ENCODE results near the gene UTS2B.
"Not testable (repeated sequence)": the region's sequence is repeated elsewhere in the genome, so short reads cannot be mapped to it uniquely, and the experiment has no call there.

The UTS2B gene

DNA sequence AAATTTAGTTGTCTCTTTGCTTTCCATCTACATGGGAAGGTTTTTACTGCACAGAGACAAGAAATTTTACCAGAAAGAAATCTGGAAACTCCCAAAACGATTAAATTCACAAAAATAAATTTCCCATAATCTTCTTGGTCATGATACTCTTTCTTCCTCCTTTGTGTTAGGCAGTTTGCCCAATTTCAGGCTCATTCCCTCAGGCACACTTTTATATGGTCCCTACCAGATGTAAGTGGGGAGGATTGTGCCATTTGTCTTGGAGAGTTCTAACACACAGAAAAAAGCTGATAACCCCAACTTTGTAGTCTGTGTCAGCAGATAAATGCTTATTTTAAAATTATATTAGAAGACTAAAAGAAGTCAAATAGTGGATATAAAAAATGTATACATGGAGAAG lies 50.2 kb downstream of the UTS2B start:
- no peak for DNase-seq (ENCODE audit: low read depth)

DNA sequence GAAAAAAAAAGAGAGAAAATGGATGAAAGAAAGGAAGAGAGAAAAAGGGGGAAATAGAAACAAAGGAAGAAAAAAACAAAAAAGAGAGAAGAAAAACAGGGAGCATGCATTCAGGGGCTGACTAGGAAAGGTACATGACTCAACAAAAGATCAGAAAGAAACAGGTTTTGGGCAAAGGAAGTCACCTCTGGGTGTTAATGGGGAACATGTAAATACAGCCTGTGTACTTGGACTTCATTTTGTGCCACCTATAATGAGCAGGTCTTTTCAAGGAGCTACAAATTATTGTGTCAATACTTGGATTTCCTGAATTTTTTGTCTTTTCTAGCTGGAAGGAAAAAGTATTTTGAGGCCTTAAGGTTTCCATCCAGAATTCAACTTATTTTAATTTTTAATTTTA lies 54.6 kb downstream of the UTS2B start:
- no peak for DNase-seq (ENCODE audit: low read depth)

DNA sequence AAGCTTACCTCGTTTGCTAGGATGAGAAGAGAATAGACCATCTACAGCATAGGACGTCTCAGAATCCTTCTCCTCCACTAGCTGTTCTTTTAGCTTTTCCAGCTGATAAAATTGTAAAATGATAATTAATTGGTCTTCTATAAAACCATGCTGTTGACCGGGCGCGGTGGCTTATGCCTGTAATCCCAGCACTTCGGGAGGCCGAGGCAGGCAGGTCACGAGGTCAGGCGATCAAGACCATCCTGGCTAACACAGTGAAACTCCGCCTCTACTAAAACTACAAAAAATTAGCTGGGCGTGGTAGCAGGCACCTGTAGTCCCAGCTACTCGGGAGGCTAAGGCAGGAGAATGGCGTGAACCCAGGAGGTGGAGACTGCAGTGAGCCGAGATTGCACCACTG lies 55.1 kb downstream of the UTS2B start:
- not testable (repeated sequence) for DNase-seq (ENCODE audit: low read depth)

GRCh38 chr3:191269289-191270085 lies 60.8 kb downstream of the UTS2B start:
- no peak for DNase-seq (ENCODE audit: low read depth)

DNA sequence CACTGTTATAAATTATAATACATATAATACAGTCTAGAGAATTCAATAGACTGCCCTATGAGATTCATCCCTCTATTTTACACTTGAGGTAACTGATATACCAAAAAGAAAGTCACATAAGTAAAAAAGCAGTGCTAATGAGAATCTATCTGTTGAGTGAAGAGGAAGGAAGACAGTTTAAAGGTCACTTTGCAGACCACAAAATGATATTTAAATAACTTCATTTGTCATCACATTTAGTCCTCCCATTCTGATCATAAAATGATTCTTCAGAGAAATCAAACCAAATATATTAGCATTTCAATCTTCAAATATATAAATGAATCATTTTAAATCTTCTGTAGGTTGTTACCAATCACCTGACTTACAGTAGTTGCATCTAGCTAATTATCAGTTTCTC lies 61.6 kb downstream of the UTS2B start:
- no peak for DNase-seq (ENCODE audit: low read depth)

DNA sequence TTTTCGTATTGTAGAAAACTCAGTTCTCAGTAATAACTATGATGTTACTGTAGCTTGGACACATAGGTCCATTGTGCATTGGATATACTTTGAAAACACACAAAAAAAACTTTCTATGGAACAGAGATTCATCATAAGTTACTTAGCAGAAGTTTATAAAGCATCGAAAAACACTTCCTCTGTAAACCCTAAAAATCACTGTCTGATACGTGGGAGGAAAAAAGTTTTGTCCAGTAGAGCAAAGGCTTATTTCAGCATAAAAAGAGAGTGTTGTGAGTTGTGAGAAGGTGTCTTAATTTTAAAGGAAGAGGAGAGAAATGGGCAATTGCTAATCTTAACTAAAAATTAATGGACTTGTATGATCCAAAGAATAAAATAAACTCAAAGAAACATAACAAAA lies 66.5 kb downstream of the UTS2B start:
- no peak for DNase-seq (ENCODE audit: low read depth)

GRCh38 chr3:191263365-191263764 lies 67.0 kb downstream of the UTS2B start:
- no peak for DNase-seq (ENCODE audit: low read depth)

- DNase-seq (ENCODE audit: low read depth) = no peak
Measured at GRCh38 chr3:191262650-191263049, 67.7 kb downstream of the UTS2B start.

DNA sequence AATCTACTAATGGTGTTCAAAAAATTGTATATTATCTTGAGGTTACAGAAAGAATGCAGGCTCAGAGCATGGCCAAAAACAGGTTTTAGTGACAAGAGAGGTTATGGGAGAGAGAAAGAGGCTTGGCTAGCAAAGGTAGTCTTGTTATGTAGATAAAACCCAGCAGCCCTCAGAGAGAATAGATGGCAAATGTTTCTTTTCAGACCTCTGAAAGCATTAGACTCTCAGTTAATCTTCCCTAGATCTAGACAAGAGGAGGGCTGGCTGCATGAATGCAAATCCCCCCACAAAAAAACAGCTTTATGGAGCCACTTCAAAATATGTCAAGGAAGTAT lies 69.1 kb downstream of the UTS2B start:
- no peak for DNase-seq (ENCODE audit: low read depth)

DNA sequence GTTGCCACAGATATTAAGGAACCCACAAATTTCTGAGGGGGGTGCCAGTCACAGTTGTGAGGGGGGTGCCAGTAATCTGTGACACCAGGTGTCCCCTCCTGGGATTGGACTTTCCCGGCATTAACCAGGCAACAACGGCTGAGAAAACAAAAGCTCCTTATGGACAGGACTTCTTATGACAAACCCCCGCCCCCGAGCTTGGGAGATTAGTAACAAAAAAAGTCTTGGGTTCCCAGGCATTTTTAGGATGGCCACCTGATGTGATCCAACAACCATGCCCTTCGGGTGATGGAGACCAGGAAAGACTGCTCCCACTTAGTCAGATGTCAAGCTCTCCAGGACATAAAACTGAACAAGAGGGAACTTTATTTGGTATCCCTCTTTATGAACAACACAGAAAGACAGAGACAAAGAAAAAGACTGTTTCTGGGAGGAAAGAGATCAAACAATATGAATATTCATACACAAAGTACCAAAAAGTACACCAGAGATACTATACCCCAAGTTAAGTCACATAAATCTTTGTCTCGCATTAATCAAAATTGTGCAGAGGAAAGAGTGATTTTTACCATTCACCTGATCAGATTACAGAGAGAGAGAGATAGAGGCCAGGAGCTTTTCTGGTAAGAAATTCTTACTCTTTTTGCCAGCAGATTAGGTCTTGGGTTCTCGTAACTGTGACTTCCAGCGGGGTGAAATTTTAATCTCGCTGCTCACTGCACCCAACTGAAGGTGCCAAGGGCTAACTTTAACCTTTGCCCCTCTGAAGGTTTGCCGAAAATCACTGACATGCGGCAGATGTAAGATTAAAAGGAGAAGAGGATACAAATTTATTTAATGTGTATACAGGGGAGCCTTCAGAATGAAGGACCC lies 69.7 kb downstream of the UTS2B start:
- no peak for DNase-seq (ENCODE audit: low read depth)

- no peak for DNase-seq (ENCODE audit: low read depth)
Measured at GRCh38 chr3:191259486-191259885, 70.8 kb downstream of the UTS2B start.

DNA sequence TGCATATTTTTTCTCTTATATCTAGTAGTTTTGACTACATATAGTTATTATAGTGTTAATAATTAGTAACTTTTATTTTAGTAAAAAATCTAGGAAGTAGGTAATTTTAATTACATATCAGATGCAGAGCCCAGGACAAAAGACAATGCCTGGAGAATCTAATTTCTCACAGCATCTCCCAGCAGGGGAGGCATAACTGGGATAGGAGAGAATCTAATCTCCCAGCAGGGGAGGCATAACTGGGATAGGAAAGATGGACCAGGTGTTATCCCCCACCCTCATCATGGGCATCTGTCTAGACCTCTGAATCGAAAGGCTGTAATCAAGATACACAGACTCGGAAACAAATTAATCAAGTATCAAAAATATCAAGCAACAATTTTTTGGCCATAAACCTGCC lies 73.0 kb downstream of the UTS2B start:
- no peak for DNase-seq (ENCODE audit: low read depth)

- no peak for DNase-seq (ENCODE audit: low read depth)
Measured at GRCh38 chr3:191256405-191256804, 73.9 kb downstream of the UTS2B start.

DNA sequence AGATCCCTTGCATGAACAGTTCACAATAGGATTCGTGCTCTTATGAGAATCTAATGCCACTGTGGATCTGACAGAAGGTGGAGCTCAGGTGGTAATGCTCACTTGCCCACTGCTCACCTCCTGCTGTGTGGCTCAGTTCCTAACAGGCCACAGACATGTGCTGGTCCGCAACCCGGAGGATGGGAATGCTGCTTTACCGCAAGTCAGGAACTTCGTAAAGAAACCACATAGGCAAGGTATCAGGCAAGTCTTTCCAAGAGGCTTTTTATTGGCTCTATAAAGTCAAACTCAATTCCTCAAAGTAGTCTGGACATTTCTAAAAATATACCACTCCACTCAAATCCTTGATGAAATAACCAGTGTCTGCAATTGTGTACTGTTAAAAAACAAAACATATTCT lies 75.2 kb downstream of the UTS2B start:
- DNase-seq (ENCODE audit: low read depth) = no peak

- DNase-seq (ENCODE audit: low read depth) = no peak
Measured at GRCh38 chr3:191254098-191254873, 76.0 kb downstream of the UTS2B start.

- no peak for DNase-seq (ENCODE audit: low read depth)
Measured at GRCh38 chr3:191253089-191253799, 77.1 kb downstream of the UTS2B start.

DNA sequence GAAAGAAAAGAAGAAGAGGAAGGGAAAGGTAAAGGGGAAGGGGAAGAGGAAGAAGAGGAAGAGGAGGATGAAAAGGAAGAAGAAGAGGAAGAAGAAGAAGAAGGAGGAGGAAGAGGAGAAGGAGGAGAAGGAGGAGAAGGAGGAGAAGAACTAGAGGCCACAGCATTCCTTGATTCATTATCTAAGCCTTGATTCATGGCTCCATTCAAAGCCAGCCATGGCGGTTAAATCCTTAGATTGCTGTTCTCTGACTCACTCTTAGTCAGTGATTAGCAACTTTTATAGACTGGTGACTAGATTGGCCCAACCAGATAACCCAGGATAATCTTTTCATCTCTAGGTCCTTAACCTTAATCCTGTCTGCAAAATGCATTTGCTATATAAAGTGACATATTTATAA lies 83.7 kb downstream of the UTS2B start:
- peak; percentile 45 for DNase-seq (ENCODE audit: low read depth)

DNA sequence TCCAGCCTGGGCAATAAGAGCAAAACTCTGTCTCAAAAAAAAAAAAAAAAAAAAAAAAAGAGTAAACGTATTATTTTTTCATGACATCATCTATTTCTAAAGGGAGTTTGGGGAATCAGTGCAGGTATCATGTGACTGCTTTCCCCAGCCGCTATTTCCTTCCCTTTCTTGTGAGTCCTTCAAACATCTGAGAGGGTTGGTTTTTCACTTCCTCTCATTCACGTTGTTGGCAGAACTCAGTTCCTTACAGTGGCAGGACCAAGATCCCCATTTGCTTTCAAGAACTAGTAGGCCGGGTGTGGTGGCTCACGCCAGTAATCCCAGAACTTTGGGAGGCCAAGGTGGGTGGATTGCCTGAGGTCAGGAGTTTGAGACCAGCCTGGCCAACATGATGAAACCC lies 84.3 kb downstream of the UTS2B start:
- not testable (repeated sequence) for DNase-seq (ENCODE audit: low read depth)

- DNase-seq (ENCODE audit: low read depth) = no peak
Measured at GRCh38 chr3:191244242-191244867, 86.0 kb downstream of the UTS2B start.

- DNase-seq (ENCODE audit: low read depth) = no peak
Measured at GRCh38 chr3:191240486-191240885, 89.8 kb downstream of the UTS2B start.

DNA sequence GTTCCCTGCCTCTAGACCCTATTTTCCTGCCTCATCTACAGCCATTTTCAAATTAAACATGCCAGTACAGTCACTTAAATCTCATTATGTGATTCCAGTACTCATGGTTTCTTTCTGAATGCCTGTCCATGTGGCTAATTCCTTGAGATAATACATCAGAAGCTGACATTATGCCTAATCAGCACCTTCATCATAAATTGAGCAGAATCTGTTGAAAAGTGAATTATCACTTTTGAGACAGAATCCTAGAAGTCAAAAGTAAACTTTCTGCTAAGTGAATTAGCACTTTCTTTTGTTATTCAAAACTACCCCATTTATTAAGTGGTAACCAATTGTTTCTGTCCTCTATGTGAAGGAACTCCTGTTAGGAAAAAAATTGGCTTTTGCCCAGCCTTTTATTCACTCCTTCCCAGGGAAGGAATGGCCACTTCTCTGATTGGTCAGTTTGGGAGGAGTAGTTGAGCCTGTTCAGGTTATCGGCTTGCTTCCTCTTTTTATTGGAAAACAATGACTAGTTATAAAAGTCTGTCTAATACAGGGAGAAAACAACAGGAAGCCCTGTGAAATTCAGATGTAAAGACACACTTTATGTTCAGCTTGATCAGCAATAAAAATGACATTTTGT lies 90.8 kb downstream of the UTS2B start:
- no peak for DNase-seq (ENCODE audit: low read depth)

All from GM04504 (cell line).